ENCODE results near the gene SMIM29. TPM values are rescaled to one million over a fixed set of nuclear protein-coding genes. Genes with fewer than 3 reads are reported as not detected.

Gene SMIM29
- total RNA-seq, 1 donor from 2014 or later: 25.8 TPM

DNA sequence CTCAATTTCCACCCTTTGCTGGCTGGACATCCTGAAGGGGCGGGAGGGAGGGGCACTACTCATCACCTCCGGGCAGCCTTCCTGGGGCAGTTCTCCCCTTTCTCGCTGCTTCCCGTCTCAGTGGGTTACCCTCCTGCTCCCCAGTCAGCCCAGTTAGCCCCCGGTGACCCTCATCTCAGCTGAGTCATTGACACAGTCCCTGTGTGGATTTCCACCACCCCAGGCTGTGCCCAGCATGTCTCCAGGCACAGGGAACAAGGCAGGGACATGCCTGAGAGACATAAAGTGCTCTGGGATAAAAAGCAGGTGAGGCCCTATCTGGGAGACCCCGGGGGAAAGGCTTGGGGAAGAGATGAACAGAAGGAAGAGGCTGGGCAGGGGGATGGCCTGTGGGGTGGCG, 42.1 kb downstream of the SMIM29 start:
- ChIA-PET CTCF (interaction anchor here (1.1 to 1.4 kb wide), 2 partner anchors 11 to 16 kb away, joined by 3 to 5 read pairs; no protein-coding TSS in a partner anchor), POLR2A (no interaction called here)
- no peaks in the 10 kb centered on the region for H3K9me3 Mint-ChIP-seq
- intact Hi-C loops (cut with micrococcal nuclease): no loop called here
- ATAC-seq (ENCODE audit: low read depth): no peak
- TF ChIP-seq, protein P1, sequence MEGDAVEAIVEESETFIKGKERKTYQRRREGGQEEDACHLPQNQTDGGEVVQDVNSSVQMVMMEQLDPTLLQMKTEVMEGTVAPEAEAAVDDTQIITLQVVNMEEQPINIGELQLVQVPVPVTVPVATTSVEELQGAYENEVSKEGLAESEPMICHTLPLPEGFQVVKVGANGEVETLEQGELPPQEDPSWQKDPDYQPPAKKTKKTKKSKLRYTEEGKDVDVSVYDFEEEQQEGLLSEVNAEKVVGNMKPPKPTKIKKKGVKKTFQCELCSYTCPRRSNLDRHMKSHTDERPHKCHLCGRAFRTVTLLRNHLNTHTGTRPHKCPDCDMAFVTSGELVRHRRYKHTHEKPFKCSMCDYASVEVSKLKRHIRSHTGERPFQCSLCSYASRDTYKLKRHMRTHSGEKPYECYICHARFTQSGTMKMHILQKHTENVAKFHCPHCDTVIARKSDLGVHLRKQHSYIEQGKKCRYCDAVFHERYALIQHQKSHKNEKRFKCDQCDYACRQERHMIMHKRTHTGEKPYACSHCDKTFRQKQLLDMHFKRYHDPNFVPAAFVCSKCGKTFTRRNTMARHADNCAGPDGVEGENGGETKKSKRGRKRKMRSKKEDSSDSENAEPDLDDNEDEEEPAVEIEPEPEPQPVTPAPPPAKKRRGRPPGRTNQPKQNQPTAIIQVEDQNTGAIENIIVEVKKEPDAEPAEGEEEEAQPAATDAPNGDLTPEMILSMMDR (IDR thresholded peaks at IDR 0.05): no peak
- no peak overlapping the region for H3K27ac Mint-ChIP-seq
- no peaks in the 10 kb centered on the region for H3K4me1 Mint-ChIP-seq
- H3K36me3 Mint-ChIP-seq (ENCODE audit: low read depth): no peaks in the 10 kb centered on the region
- H3K27me3 Mint-ChIP-seq: no peaks in the 10 kb centered on the region
- no peak overlapping the region for H3K4me3 Mint-ChIP-seq
- DNase-seq: no peak

DNA sequence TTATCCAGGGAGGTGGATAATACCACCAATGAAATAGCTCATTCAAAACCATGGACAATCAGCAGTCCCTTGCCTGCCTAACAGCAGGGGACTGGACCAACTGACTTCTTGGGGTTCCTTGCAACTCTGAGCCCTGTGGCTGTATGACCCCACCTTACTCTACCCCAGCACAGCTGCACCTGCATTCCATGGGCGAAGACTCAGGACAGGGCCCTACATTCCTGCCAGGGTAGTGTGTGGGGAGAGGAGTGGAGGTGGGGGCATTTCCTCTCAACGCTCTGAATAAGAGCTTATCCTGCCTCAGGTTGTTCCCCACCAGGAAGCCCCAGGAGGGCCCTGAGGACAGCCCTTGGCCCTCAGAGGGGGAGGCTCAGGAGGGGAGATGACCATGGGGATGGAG, 42.9 kb downstream of the SMIM29 start:
- ChIA-PET CTCF (interaction anchor here (1.0 to 1.1 kb wide), 2 partner anchors 10 to 209 kb away, joined by 3 to 5 read pairs; no protein-coding TSS in a partner anchor), POLR2A (interaction anchor here (2.6 kb wide), 1 partner anchor 31 kb away, joined by 10 read pairs; the partner anchor contains the start of gene HMGA1)
- Mint-ChIP-seq H3K4me3 (no peak overlapping the region), H3K27ac (no peak overlapping the region), H3K9me3 (no peaks in the 10 kb centered on the region), H3K4me1 (no peaks in the 10 kb centered on the region), H3K36me3 (ENCODE audit: low read depth) (no peaks in the 10 kb centered on the region), H3K27me3 (no peaks in the 10 kb centered on the region)
- DNase-seq (no peak), ATAC-seq (ENCODE audit: low read depth) (no peak)
- TF ChIP-seq, protein P1 (IDR thresholded peaks at IDR 0.05): no peak
- intact Hi-C loops (cut with micrococcal nuclease): no loop called here

DNA sequence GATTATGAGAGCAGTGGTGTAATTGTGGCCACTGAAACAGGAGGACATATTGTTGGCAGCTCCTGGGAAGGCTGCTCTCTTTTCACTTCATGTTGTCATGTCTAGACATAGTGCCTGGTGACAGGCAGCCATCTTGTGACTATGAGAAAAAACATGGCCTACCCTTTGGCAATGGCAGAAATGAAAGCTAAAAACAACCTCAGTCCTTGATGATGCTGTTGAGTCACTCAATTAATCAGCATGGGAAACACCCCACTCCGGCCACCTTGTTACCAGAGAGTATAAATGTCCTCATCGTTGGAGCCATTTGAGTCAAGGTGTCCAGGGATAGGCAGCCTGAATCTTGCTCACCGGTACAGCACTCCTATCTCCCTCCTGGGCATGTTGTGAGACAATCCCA, 43.3 kb downstream of the SMIM29 start:
- Mint-ChIP-seq H3K4me3 (no peak overlapping the region), H3K27me3 (no peaks in the 10 kb centered on the region), H3K27ac (no peak overlapping the region), H3K36me3 (ENCODE audit: low read depth) (no peaks in the 10 kb centered on the region), H3K4me1 (no peaks in the 10 kb centered on the region), H3K9me3 (no peaks in the 10 kb centered on the region)
- TF ChIP-seq, protein P1 (IDR thresholded peaks at IDR 0.05): no peak
- DNase-seq (no peak), ATAC-seq (ENCODE audit: low read depth) (no peak)
- intact Hi-C loops (cut with micrococcal nuclease): no loop called here
- POLR2A ChIA-PET: interaction anchor here (0.6 to 2.6 kb wide), 3 partner anchors 21 to 210 kb away, joined by 3 to 10 read pairs (median 5); partner anchors contain the start of gene HMGA1
- CTCF ChIA-PET: interaction anchor here (1.0 kb wide), 1 partner anchor 209 kb away, joined by 3 read pairs; no protein-coding TSS in a partner anchor

DNA sequence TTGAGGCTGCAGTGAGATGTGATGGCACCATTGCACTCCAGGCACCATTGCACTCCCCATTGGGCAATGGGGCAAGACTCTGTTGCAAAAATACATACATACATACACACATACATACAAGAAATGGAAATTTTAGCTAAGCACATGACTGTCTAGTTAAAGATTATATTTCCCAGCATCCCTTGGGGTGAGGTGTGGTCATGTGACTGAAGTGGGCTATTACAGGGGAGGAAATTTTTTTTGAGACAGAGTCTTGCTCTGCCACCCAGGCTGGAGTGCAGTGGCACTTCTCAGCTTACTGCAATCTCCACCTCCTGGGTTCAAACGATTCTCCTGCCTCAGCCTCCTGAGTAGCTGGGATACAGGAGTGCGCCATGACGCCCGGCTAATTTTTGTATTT, 44.1 kb downstream of the SMIM29 start:
- CTCF ChIA-PET: interaction anchor here (1.1 kb wide), 1 partner anchor 9 kb away, joined by 3 read pairs; no protein-coding TSS in a partner anchor
- H3K4me3 Mint-ChIP-seq: no peak overlapping the region
- intact Hi-C loops (cut with micrococcal nuclease): no loop called here
- H3K27ac Mint-ChIP-seq: no peak overlapping the region
- POLR2A ChIA-PET: interaction anchor here (2.6 kb wide), 1 partner anchor 32 kb away, joined by 10 read pairs; the partner anchor contains the start of gene HMGA1
- no peaks in the 10 kb centered on the region for H3K4me1 Mint-ChIP-seq
- ATAC-seq (ENCODE audit: low read depth) (no peak), DNase-seq (no peak)
- H3K27me3 Mint-ChIP-seq: no peaks in the 10 kb centered on the region
- H3K36me3 Mint-ChIP-seq (ENCODE audit: low read depth): no peaks in the 10 kb centered on the region
- no peaks in the 10 kb centered on the region for H3K9me3 Mint-ChIP-seq
- TF ChIP-seq, protein P1 (IDR thresholded peaks at IDR 0.05): no peak

DNA sequence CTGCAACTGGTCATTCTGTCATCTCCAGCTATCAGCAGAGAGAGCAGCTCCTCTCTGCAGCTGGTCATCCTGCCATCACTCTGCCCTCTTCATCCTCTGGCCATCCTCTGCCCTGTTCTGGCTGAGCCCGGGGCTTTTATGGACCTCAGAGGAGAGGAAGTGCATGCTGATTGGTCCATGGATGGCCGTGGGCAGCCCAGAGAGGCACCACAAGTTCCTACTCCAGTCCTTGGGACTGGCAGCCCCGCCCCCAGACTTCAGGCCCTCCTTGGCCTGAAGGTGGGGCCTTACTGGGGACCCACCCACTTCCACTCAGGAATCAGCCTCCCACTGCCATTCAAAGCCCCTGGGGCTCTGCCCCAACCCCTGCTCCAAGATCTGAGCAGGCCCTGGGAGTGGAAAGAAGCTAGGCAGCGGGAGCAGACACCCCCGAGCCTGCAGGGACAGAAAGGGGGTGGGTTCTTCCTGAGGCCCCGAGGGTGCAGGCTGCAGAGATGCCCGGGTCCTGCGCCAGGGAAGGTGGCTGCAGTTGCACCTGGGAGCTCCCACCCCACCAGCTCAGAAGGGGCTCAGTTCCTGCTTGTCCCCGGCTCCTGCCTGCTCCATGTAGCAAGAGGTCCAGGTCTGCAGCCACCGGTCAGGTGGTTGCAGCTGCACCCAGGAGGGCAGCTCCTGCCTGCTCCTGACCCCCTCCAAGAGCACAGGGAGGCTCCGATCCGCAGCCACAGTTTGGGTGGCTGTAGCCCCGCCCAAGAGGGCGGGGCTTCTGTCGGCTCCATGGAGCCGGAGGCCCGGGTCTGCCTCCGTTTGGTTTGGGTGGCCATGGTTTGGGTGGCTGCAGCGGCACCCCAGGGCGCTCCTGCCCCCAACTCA, 46.2 kb downstream of the SMIM29 start:
- intact Hi-C loops (cut with micrococcal nuclease): no loop called here
- H3K27ac Mint-ChIP-seq: no peak overlapping the region
- no peak for ATAC-seq (ENCODE audit: low read depth)
- no peaks in the 10 kb centered on the region for H3K36me3 Mint-ChIP-seq (ENCODE audit: low read depth)
- TF ChIP-seq, protein P1 (IDR thresholded peaks at IDR 0.05): no peak
- DNase-seq: no peak
- no peak overlapping the region for H3K4me3 Mint-ChIP-seq
- ChIA-PET POLR2A (interaction anchor here (1.6 to 2.3 kb wide), 2 partner anchors 21 to 34 kb away, joined by 6 to 11 read pairs; partner anchors contain the start of gene HMGA1), CTCF (interaction anchor here (1.8 to 2.2 kb wide), 2 partner anchors 12 to 212 kb away, joined by 6 to 8 read pairs; no protein-coding TSS in a partner anchor)
- H3K4me1 Mint-ChIP-seq: no peaks in the 10 kb centered on the region
- no peaks in the 10 kb centered on the region for H3K27me3 Mint-ChIP-seq
- no peaks in the 10 kb centered on the region for H3K9me3 Mint-ChIP-seq

Data from activated B cell treated with CpG ODN at 0.5 μM for 24 hours (primary cell).